Stimulated activated CD4-positive, alpha-beta T cell treated with anti-CD3 and anti-CD28 coated beads, Interleukin-15, amount 100 ng/mL, for 1 hour (primary cell): ENCODE measurements around the gene PDE1C.

Experiments used
- DNase-seq, 2 donors: peaks; one replicate each; pipeline ENCODE4 v3.0.0-alpha.2; 2020; ENCODE audit warnings: low read depth in 1 of 2, low spot score in 1 of 2

The PDE1C gene

DNA sequence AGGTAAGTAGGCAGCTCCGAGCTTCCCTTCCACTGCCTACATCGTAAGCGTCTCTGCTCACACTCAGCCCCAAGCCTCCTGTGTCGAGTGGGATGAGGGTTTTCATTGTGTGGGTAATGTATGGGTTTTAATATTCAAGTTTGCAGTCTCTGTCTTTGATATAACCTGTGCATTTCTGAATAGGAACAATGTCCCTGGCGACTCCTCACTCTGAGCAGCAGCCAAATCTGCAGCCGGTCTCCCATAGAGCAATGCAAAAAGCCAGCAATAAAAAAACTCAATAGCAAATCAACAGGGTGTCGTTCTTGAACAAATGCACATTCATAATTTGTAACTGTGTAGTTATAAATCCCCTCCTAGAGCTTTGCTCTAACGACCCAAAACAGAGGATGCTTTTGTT, 349.8 kb downstream of the PDE1C start:
- no peak for DNase-seq

- DNase-seq, result no peak
Measured at GRCh38 chr7:31716355-31716754, 353.9 kb downstream of the PDE1C start.

GRCh38 chr7:31710171-31710570, 360.0 kb downstream of the PDE1C start:
- DNase-seq, result no peak

DNA sequence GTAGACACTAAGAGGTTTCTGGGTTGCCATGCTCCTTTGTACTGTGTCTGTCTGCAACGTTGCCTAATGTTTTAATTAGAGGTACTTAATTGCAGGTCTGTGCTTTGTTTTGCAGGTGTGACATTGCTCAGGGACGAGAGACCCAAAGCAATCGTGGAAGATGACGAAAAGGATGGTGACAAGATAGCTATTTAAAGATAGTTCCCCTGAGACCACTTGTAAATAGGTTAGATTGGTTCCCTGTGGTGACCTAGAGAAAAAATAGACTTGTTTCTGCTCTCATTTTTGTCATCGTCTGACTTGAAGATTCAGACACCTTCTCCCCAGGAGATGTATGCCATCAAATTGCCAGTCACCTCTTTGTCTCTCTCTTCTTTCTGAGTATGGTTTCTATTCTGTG, 363.1 kb downstream of the PDE1C start:
- no peak for DNase-seq

- DNase-seq, result no peak
Measured at GRCh38 chr7:31705377-31705776, 364.8 kb downstream of the PDE1C start.

- no peak for DNase-seq
Measured at GRCh38 chr7:31702354-31702753, 367.9 kb downstream of the PDE1C start.
